GM19467 (cell line): ENCODE data around the gene PDE3B.
"Not testable (repeated sequence)": the region's sequence is repeated elsewhere in the genome, so short reads cannot be mapped to it uniquely, and the experiment has no call there.

Experiments used
- ATAC-seq: cut with Tn5 transposase; IDR thresholded peaks from one replicate; pipeline ENCODE4 v1.9.1; 2021; ENCODE audit warnings: mild to moderate bottlenecking, moderate library complexity; ENCODE audit not compliant: unreplicated experiment

PDE3B gene

GRCh38 chr11:14643697-14644225 is at the start of gene PDE3B:
Gene PDE3B, plus strand, starts transcription at chr11:14643804. Its CDS starts 272 bp downstream, at chr11:14644076.
- ATAC-seq: peak; percentile 76

GRCh38 chr11:14595261-14595660 is 48.3 kb upstream of the PDE3B start:
- not testable (repeated sequence) for ATAC-seq

- ATAC-seq: no peak
These were observed 35.9 kb upstream of the PDE3B start for GRCh38 chr11:14607713-14608112.

GRCh38 chr11:14609902-14610301 is 33.7 kb upstream of the PDE3B start:
- no peak for ATAC-seq

GRCh38 chr11:14611939-14612338 is 31.7 kb upstream of the PDE3B start:
- ATAC-seq: no peak

- no peak for ATAC-seq
These were observed 30.9 kb upstream of the PDE3B start for GRCh38 chr11:14612694-14613093.

- ATAC-seq: no peak
These were observed 29.4 kb upstream of the PDE3B start for GRCh38 chr11:14614091-14614622.

- ATAC-seq: no peak
These were observed 26.2 kb upstream of the PDE3B start for GRCh38 chr11:14617241-14618027.

GRCh38 chr11:14618060-14618459 is 25.5 kb upstream of the PDE3B start:
- ATAC-seq: no peak

GRCh38 chr11:14619603-14620531 is 23.7 kb upstream of the PDE3B start:
- no peak for ATAC-seq

GRCh38 chr11:14622223-14622954 is 21.2 kb upstream of the PDE3B start:
- no peak for ATAC-seq

- ATAC-seq: no peak
These were observed 20.6 kb upstream of the PDE3B start for GRCh38 chr11:14623036-14623435.

GRCh38 chr11:14625586-14626205 is 17.9 kb upstream of the PDE3B start:
- no peak for ATAC-seq

- ATAC-seq: no peak
These were observed 17.0 kb upstream of the PDE3B start for GRCh38 chr11:14626650-14627049.

- not testable (repeated sequence) for ATAC-seq
These were observed 9.9 kb upstream of the PDE3B start for GRCh38 chr11:14633506-14634224.

GRCh38 chr11:14634813-14635212 is 8.8 kb upstream of the PDE3B start:
- ATAC-seq: no peak

- no peak for ATAC-seq
These were observed 8.1 kb upstream of the PDE3B start for GRCh38 chr11:14635546-14635945.

- no peak for ATAC-seq
These were observed 7.5 kb upstream of the PDE3B start for GRCh38 chr11:14636119-14636518.

- ATAC-seq: no peak
These were observed 5.7 kb upstream of the PDE3B start for GRCh38 chr11:14637868-14638409.
